Fibroblast of skin of right quadriceps (primary cell): Measurements from ENCODE around the gene COL6A3.
"Not testable (repeated sequence)": the region's sequence is repeated elsewhere in the genome, so short reads cannot be mapped to it uniquely, and the experiment has no call there.

ENCODE experiments used
- DNase-seq: peaks from one replicate; pipeline ENCODE4 v3.0.0-alpha.2; 2013

Gene COL6A3

GRCh38 chr2:237412988-237413776 is 782 bp downstream of the COL6A3 start:
- DNase-seq = no peak

- DNase-seq = no peak
Observed at GRCh38 chr2:237412646-237412987, 1.3 kb downstream of the COL6A3 start.

GRCh38 chr2:237411683-237412423 is 2.1 kb downstream of the COL6A3 start:
- DNase-seq = peak; percentile 55

- DNase-seq = peak; percentile 32
Observed at GRCh38 chr2:237411092-237411601, 2.8 kb downstream of the COL6A3 start.

GRCh38 chr2:237409263-237409662 is 4.7 kb downstream of the COL6A3 start:
- not testable (repeated sequence) for DNase-seq

GRCh38 chr2:237408335-237409000 is 5.5 kb downstream of the COL6A3 start:
- DNase-seq = peak; percentile 78

- no peak for DNase-seq
Observed at GRCh38 chr2:237407700-237408099, 6.3 kb downstream of the COL6A3 start.

GRCh38 chr2:237406371-237406895 is 7.5 kb downstream of the COL6A3 start:
- DNase-seq = no peak

GRCh38 chr2:237405605-237406004 is 8.4 kb downstream of the COL6A3 start:
- DNase-seq = no peak

- DNase-seq = peak; percentile 55
Observed at GRCh38 chr2:237405006-237405559, 8.9 kb downstream of the COL6A3 start.

GRCh38 chr2:237404413-237404812 is 9.6 kb downstream of the COL6A3 start:
- DNase-seq = no peak

- peak; percentile 69 for DNase-seq
Observed at GRCh38 chr2:237403024-237403882, 10.7 kb downstream of the COL6A3 start.

GRCh38 chr2:237400199-237400598 is 13.8 kb downstream of the COL6A3 start:
- no peak for DNase-seq

GRCh38 chr2:237397072-237397471 is 16.9 kb downstream of the COL6A3 start:
- no peak for DNase-seq

GRCh38 chr2:237393523-237393922 is 20.4 kb downstream of the COL6A3 start:
- peak; percentile 28 for DNase-seq

GRCh38 chr2:237392186-237392585 is 21.8 kb downstream of the COL6A3 start:
- no peak for DNase-seq

GRCh38 chr2:237391140-237391539 is 22.8 kb downstream of the COL6A3 start:
- DNase-seq = no peak

GRCh38 chr2:237390235-237390634 is 23.7 kb downstream of the COL6A3 start:
- no peak for DNase-seq

GRCh38 chr2:237389831-237390230 is 24.1 kb downstream of the COL6A3 start:
- DNase-seq = peak; percentile 26

- no peak for DNase-seq
Observed at GRCh38 chr2:237388036-237388435, 25.9 kb downstream of the COL6A3 start.

GRCh38 chr2:237384672-237385020 is 29.3 kb downstream of the COL6A3 start:
- no peak for DNase-seq
